ENCODE measurements around the gene LRCH4.

The LRCH4 gene

GRCh38 chr7:100604976-100605911 lies 19.3 kb upstream of the LRCH4 start:
- ATAC-seq = peak; percentile 13 to 16

- peak; percentile 73 for ATAC-seq
Observed at GRCh38 chr7:100604028-100604975, 18.4 kb upstream of the LRCH4 start.

- no peak for ATAC-seq
Observed at GRCh38 chr7:100603726-100604027, 17.7 kb upstream of the LRCH4 start.

- ATAC-seq = no peak
Observed at GRCh38 chr7:100602889-100603725, 17.2 kb upstream of the LRCH4 start.

GRCh38 chr7:100600730-100601038 lies 14.8 kb upstream of the LRCH4 start:
- no peak for ATAC-seq

- ATAC-seq = no peak
Observed at GRCh38 chr7:100599911-100600729, 14.2 kb upstream of the LRCH4 start.

- ATAC-seq = no peak
Observed at GRCh38 chr7:100598425-100598824, 12.5 kb upstream of the LRCH4 start.

GRCh38 chr7:100595188-100595587 lies 9.3 kb upstream of the LRCH4 start:
- no peak for ATAC-seq

GRCh38 chr7:100591596-100591995 lies 5.7 kb upstream of the LRCH4 start:
- ATAC-seq = no peak

GRCh38 chr7:100590077-100590737 lies 4.3 kb upstream of the LRCH4 start:
- ATAC-seq = no peak

GRCh38 chr7:100589341-100589947 lies 3.5 kb upstream of the LRCH4 start:
- no peak for ATAC-seq

GRCh38 chr7:100588438-100588837 lies 2.5 kb upstream of the LRCH4 start:
- no peak for ATAC-seq

- ATAC-seq = peak; percentile 88 to 92
Observed at GRCh38 chr7:100586266-100587025, 517 bp upstream of the LRCH4 start, which contains the start of gene FBXO24. Gene FBXO24, plus strand, starts transcription at chr7:100586328. Its CDS starts 298 bp downstream, at chr7:100586626.

- no peak for ATAC-seq
Observed at GRCh38 chr7:100584683-100585510, 1.0 kb downstream of the LRCH4 start.

GRCh38 chr7:100584054-100584682 lies 1.8 kb downstream of the LRCH4 start:
- ATAC-seq = no peak

- ATAC-seq = no peak
Observed at GRCh38 chr7:100583132-100584053, 2.5 kb downstream of the LRCH4 start.

GRCh38 chr7:100582650-100583049 lies 3.3 kb downstream of the LRCH4 start:
- ATAC-seq = no peak

Data from activated CD4-positive, CD25-positive, alpha-beta regulatory T cell treated with anti-CD3 and anti-CD28 coated beads, Interleukin-2, amount 50 U/mL, for 24 hours (primary cell).